NCI-H460 (cell line): ENCODE measurements around the gene ATXN7L3. TPM values are rescaled to one million over a fixed set of nuclear protein-coding genes. Genes with fewer than 3 reads are reported as not detected.
"Not testable (repeated sequence)": the region's sequence is repeated elsewhere in the genome, so short reads cannot be mapped to it uniquely, and the experiment has no call there.

Experiments
- DNase-seq: peaks from one replicate; pipeline ENCODE4 v3.0.0-alpha.2; 2016; ENCODE audit warnings: low read depth; ENCODE audit errors: extremely low read depth
- total RNA-seq: library from RNA; depleted of rRNA; stranded (reverse); fragments of >200 nt; shearing (Covaris generic); gene quantifications from 2 replicates; pipeline ENCODE4 v1.2.3, GENCODE V29; 2014

ATXN7L3 gene
- total RNA-seq, 1 experiment from 2014 or later: 42.0 TPM

DNA sequence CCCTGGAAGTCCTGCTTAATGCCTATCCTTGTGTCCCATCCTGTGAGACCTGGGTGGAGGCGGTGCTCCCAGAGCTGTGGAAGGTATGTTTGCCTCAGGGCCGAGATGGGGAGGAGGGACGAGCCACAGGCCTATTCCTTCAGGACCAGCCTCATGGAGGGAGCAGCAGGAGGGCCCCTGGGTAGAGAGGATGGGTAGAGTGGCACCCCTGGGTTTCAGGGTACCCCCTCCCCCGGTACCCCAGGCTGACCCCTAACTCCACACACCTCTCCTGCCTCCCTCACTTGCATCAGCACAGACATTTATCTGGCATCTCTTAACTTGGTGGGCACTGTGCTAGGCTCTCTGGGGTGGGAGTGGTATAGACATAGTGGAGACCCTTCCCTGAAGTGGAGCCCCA is 22.0 kb downstream of the ATXN7L3 start:
- no peak for DNase-seq

DNA sequence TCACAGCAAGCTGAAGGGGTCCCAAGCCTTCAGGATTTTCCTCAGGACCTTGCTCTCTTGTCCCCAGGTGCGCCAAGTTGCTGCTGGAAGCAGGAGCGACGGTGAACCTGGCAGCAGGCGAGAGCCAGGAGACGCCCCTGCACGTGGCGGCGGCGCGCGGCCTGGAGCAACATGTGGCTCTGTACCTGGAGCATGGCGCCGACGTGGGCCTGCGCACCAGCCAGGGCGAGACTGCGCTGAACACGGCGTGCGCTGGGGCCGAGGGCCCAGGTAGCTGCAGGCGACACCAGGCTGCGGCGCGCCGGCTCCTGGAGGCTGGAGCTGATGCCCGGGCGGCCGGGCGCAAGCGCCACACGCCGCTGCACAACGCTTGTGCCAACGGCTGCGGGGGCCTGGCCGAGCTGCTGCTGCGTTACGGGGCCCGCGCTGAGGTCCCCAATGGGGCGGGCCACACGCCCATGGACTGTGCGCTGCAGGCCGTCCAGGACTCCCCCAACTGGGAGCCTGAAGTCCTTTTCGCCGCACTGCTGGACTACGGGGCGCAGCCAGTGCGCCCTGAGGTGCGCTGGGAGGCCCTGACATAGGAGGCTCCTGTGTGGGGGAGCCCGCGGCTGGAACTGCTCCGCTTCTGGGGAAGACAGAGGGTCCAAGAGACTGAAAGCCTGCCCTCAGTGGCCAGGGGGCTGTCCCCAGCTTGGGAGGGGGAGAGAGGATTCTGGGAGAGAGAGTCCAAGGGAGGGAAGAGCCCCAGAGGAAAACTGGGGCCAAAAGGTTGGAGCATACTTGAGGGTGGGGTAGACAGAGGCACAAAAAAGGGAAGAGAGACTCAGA is 22.8 kb downstream of the ATXN7L3 start:
- DNase-seq: no peak

DNA sequence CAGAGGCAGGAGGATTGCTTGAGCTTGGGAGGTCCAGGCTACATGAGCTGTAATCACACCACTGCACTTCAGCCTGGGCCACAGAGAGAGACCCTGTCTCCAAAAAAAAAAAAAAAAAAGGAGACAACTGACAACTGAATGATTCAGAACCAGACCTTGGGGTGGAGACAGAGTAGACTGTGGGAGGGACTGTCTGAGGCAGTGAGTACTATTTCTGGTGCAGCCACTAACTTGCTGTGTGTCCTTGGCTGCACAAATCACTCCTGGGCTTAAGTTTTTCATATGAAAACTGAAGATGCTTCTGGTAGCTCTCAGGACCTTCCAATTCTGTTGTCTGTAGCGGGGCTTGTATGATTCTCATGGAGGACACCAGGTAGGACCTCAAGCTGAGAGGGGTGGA is 23.4 kb downstream of the ATXN7L3 start:
- no peak for DNase-seq

DNA sequence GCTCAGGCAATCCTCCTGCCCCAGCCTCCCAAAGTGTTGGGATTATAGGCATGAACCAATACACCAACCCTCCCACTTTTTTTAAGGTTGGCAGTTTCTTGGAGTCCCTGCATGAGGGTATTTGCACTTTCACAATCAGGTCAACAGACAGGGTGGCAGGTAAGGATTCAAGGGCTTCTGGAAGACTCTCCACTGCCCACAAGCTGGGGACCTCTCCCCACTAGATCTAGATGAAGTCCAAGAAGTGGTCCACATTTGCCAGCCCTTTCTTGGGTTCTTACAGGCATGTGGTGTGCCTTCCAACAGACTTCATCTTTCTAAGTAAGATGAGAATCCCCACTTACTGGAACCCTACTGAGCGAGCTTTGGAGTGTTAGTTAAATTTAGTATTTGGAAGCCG is 25.3 kb downstream of the ATXN7L3 start:
- DNase-seq: no peak

DNA sequence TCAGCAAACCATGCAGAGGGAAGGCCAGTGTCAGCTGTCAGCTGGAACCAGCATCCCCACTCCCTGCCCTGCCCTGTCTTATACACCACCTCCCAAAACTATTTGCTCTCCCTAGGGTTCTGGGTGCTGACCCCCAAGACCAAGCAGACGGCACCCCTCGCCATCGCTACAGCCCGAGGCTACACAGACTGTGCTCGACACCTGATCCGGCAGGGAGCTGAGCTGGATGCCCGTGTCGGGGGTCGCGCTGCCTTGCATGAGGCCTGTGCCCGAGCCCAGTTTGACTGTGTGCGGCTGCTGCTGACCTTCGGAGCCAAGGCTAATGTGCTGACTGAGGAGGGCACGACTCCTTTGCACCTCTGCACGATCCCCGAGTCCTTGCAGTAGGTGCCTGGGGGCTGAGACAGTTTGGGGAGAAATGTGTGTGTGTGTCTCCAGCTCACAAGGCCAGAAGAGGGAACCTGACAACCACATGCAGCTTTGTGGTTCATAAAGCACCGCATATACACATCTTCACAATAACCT is 27.7 kb downstream of the ATXN7L3 start:
- DNase-seq: no peak

DNA sequence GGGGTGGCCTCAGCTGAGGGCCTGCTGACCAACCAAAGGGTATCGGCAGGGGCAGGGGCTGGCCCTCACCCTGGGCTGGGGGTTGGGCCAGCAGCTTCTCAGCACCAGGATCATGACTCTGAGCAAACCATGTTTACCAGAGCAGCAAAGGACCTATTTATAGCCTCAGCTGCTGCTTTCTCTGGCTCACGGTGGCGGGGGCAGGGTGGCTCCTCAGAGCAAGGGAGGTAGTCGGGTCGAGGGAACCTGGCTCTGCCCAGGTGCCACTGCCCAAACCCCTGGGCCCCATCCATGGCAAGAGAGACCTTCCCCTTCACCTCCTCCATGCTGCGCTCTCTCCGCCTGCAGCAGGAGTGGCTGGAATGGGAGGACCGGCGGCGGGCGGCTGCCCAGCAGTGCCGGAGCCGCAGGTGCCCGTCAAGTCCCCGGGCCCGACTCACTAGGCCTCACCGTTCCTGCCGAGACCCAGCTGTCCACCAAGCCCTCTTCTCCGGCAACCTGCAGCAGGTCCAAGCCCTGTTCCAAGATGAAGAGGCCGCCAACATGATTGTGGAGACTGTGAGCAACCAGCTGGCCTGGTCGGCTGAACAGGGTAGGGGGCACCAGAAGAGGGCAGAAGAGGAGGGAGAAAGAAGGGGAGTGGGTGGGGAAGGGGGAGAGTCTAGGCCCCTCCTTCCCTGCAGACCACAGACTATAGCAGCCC is 29.0 kb downstream of the ATXN7L3 start, which contains the start of gene ASB16:
Gene ASB16, plus strand, starts transcription at position 206 of the 703 bp plus-strand sequence. Its CDS starts 86 bp downstream, at position 292.
- no peak for DNase-seq

DNA sequence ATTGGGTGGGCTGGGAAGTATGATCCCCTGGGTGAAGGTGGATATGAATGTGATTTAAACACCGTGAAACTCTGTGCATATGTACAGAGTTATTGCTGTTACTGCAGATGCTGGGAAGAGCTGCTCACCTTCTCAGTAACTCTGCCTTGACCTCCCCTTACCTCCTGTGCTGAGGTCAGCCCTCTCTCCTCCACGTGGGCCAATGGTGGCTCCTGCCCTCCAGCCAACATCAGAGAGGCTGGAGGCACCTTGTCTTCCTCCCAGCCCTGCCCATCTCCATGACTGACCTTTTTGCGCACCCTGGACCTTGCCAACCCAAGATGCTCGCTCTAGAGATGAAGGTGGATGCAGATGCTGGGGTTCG is 29.6 kb downstream of the ATXN7L3 start:
- DNase-seq: no peak

DNA sequence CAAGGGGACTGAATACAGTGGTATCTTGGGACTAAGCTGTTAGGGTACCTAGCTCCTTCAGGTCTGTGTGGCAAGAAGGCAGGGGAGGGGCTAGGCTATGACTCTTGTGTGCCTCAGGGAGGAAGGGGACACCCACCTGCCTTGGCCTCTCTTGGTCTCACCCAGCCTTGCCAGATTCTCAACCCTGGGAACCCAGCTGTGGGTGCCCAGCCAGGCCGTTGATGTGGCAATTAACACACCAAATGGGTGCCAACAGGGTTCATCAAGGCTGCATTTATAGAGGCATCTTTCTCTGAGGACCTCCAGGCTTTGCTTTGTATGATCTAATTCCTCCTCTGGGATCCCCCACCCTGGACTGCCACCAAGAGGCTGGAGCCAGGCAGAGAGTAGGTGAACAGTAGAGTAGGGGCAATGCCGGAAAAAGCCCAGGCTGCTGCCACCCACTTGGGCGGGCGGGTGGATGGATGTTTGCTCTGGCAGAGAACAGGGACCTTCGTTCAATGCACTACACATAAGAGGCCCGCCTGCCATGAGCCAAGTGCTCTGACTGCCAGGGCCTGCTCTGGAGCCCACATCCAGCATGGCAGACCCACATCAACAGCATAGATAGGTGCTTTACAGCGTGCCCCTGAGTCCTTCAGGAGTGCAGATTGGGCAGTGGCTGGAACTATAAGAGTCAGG is 32.4 kb downstream of the ATXN7L3 start:
- no peak for DNase-seq

DNA sequence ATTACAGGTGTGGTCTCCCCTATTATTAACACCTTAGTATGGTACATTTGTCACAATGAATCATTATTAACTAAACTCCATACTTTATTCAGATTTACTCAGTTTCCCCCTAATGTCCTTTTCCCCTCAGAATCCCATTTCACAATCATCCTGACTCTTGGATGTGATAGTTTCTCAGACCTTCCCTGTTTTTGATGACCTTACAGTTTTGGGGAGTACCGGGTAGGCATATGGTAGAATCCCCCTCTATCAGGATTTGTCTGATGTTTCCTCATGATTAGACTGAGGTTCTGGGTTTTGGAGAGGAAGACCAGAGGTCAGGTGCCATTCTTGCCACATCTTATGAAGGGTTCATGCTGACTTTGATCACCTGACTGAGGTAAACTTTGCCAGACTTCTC is 35.2 kb downstream of the ATXN7L3 start:
- DNase-seq: no peak

DNA sequence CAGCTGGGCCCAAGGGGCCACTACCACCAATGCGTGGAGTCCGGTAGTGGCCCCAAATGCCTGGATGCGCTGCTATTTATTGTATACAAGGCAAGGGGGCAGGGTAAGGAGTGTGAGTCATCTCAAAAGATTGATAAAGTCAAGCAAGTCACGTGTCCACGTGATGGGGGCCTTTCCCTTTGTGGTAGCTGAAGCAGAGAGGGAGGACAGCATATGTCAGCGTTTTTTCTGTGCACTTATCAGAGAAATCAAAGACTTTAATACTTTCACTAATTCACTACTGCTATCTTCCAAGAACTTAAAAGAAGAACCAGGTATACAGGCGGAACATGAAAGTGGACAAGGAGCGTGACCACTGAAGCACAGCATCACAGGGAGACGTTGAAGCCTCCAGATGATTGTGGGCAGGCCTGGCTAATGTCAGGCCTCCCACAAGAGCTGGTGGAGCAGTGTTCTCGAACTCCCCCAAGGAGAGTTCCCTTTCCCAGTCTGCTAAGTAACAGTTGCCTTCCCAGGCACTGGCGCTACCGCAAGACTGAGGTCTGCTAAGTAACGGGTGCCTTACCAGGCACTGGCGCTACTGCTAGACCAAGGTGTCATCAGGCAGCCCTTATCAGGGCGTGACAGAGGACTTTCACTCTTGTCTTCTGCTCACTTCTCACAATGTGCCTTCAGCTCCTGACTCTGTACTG is 40.0 kb downstream of the ATXN7L3 start:
- no peak for DNase-seq

DNA sequence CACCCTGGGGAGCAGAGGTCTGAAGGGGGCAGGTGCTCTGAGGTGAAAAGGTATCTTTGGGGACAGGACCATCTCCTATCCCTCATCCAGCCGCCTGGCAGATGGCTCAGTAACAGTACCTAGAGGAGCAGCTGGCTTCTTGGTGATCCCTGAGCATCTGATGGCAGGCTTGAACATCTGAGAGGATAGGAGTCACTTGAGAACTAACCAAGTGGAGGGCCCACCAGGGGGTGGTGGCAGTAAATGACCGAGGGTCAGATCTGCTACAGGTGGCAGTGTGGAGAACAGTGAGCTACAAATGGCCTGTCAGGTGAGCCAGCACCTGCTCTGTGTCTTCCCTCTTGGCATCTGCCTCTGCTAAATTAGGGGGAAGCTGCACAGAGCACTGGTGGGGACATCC is 44.2 kb downstream of the ATXN7L3 start:
- DNase-seq: no peak

DNA sequence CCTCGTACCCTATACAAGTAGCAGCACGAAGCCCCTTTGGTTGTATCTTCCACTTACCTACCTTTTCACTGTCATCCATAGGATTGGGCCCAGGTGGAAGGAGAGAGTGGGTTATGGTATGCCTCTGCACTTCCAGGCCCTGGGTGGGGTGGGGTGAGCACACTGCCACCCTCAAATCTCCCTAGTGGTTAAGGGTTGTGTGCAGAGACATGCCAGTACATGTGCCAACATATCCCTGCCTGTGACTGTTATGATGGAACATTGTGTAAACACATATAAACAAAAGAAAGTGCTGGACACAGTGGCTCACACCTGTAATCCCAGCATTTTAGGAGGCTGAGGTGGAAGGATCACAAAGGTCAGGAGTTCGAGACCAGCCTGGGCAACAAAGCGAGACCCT is 46.8 kb downstream of the ATXN7L3 start:
- DNase-seq: no peak

DNA sequence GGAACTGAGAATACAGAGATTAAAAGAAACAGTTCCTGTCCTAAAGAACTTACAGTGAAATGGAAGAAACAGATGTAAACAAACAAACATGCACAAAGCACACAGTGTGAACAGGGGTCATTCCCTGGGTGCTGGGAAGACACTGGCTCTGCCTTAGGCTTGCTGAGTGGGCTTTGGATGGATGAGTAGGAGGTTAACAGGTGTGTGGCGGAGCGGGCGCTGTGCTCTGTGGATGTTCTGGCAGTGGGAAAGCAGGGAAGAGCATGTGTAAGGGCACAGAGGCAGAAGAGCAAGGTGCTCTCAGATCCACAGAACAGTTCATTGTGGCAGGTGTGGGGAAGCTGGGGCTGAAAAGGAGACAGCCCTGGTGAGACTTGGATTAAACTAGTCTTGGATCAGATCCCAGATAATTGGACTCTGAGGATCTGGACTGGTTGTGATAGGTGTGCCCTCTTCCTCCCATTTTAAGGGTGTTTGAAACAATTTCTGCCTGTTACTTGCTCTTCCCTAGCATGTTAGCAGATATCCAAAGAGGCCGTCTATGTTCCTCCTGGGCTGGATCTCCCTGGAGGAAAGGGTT is 49.8 kb downstream of the ATXN7L3 start:
- no peak for DNase-seq

DNA sequence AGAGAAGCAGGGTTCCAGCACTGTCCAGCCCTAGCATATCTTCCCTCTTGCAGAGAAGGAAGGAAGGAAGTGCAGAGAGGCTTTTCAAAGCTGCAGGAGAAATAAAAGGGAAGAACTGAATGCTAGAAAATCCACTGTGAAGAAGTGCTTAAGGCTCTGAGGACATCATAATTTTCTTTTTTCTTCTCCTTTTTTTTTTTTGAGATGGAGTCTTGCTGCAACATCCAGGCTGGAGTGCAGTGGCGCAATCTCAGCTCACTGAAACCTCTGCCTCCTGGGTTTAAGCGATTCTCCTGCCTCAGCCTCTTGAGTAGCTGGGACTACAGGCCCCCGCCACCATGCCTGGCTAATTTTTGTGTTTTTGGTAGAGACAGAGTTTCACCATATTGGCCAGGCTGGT is 50.6 kb downstream of the ATXN7L3 start:
- DNase-seq: not testable (repeated sequence)

DNA sequence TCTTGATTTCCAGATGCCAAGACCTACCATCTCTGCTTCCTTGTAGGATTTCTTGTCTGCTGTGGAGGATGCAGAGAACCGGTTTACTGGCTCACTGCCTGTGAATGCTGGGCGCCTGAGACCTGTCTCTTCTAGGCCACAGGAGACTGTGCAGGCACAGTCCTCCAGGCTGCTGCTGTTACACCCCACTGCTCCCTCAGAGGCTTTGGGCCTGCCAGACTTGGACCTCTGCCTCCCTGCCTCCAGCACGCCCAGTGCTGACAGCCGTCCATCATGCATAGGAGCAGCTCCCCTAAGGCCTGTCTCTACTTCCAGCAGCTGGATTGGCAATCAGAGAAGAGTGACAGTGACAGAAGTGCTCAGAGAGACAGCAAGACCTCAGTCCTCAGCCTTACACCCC is 51.9 kb downstream of the ATXN7L3 start:
- DNase-seq: no peak

DNA sequence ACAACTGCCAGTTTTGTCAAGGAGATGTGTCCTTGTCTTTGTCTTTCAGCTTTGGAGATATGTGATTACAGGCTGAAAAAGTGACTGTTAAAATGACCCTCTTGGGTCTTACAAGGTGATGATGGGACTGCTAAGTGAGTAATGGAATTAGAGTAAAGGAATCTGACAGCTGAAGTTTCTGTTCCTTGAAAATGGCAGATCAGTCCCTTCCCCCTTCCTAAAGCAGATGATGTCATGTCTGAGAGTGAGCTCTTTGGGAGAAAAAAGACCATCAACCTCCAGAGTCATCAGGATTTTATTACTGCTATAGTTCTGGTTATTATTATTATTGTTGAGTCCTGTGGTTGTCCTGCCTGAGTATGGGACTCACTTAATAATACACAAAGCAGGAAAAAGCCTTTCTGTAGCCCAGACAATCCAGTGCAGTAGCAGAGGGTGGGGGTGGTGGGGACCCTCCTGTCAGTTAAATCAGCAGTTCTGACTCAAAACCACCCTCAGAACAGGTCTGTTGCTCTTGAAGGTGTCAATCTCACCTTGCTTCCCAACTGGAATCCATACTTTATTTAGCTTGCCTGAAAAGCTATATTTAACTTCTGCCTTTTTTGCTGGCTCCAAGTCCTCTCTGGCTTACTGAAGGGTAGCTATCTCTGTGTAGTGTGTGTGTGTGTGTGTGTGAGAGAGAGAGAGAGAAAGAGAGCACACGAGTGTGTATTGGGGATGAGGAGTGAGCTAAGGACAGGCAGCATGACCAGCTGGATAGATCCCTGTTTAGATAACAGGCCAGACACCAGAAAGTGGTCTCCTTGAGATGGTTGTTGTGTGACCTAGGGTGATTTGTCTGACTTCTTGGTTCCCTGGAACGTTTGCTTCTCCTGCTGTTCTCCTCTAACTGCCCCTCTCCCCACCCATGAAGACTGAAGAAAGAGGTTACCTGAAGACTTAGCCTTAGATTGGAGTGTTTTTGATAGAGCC is 53.0 kb downstream of the ATXN7L3 start:
- DNase-seq: no peak

DNA sequence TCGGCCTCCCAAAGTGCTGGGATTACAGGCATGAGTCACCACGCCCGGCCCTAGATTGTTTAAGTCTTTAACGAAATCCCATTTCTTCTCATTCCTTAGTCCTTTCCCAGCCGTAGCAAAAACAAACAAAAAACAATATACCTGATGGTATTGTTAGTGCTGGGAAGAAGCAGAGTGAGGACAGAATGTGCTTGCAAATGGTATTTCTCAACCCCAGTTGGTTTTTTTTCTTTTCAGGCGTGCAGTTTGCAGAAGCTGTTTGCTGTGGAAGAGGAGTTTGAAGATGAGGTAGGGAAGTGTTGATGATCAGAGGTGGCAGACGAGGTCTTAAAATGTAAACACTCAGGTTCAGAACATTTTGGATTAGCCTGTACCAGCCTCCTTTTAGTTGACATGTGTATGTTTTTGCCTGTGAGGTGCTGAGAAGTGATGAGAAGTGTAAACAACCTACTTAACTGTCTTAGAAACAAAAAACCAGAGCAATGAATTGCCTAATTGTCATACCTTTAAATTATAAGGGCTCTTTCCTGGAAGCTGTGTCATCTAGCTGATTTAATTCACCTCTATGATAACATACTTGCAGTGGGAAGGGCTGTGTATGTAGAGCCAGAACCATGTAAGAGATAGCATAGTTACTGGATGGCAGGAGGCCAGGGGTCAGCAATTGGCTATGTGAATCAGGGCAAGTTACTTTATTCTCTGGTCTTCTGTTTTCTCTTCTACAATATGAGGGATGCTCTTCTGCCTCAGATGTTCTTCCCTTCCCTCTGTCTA is 54.5 kb downstream of the ATXN7L3 start:
- DNase-seq: no peak

DNA sequence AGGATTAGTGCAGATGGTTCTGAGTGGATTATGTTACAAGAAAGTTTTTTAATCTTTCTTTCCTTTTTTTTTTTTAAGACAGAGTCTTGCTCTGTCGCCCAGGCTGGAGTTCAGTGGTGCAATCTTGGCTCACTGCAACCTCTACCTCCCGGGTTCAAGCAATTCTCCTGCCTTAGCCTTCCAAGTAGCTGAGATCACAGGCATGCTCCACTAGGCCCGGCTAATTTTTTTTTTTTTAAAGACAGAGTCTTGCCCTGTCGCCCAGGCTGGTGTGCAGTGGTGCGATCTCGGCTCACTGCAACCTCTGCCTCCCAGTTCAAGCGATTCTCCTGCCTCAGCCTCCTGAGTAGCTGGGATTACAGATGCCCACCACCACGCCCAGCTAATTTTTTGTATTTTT is 55.8 kb downstream of the ATXN7L3 start:
- not testable (repeated sequence) for DNase-seq
